Activated CD8-positive, alpha-beta memory T cell treated with anti-CD3 and anti-CD28 coated beads, Interleukin-2, amount 10 ng/mL, durations not matched to agents 7 days and 5 days (primary cell): Measurements from ENCODE around the gene TCEANC. TPM values are rescaled to one million over a fixed set of nuclear protein-coding genes. Genes with fewer than 3 reads are reported as not detected.
"Not testable (repeated sequence)": the region's sequence is repeated elsewhere in the genome, so short reads cannot be mapped to it uniquely, and the experiment has no call there.

ENCODE experiments used
- ATAC-seq: fragments of 150-1000 bp; cut with Tn5 transposase; one replicate; pipeline ENCODE4 v1.10.0; 2021; ENCODE audit warnings: moderate library complexity
- CTCF ChIA-PET: fragments of 350-600 bp; sonication (Branson Sonifier 250); formaldehyde crosslinking; loops from one replicate; lab custom pipeline; 2021; ENCODE audit warnings: antibody characterized with exemption; lab: Charles Lee
- DNase-seq: peaks from one replicate; pipeline ENCODE4 v3.0.0-alpha.2; 2020
- H3K27ac Mint-ChIP-seq: one replicate; pipeline ENCODE4 v1.8.0; 2021; ENCODE audit warnings: mild to moderate bottlenecking, mixed read lengths
- H3K27me3 Mint-ChIP-seq: one replicate; pipeline ENCODE4 v1.8.0; 2021; ENCODE audit warnings: mixed read lengths
- H3K36me3 Mint-ChIP-seq: one replicate; pipeline ENCODE4 v1.8.0; 2021; ENCODE audit warnings: mild to moderate bottlenecking, mixed read lengths
- H3K4me1 Mint-ChIP-seq: one replicate; pipeline ENCODE4 v1.8.0; 2021; ENCODE audit warnings: mixed read lengths
- H3K4me3 Mint-ChIP-seq: one replicate; pipeline ENCODE4 v1.8.0; 2021; ENCODE audit warnings: mild to moderate bottlenecking, moderate library complexity, mixed read lengths
- H3K9me3 Mint-ChIP-seq: one replicate; pipeline ENCODE4 v1.8.0; 2022; ENCODE audit warnings: low read depth, mixed read lengths
- total RNA-seq, 2 experiments: library from RNA; stranded (reverse); gene quantifications; one replicate each; pipeline ENCODE4 v1.2.3, GENCODE V29; 2021

TCEANC gene, protein sequence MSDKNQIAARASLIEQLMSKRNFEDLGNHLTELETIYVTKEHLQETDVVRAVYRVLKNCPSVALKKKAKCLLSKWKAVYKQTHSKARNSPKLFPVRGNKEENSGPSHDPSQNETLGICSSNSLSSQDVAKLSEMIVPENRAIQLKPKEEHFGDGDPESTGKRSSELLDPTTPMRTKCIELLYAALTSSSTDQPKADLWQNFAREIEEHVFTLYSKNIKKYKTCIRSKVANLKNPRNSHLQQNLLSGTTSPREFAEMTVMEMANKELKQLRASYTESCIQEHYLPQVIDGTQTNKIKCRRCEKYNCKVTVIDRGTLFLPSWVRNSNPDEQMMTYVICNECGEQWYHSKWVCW
- total RNA-seq, result 1 to 10 TPM; 4.7 to 5.1 TPM

DNA sequence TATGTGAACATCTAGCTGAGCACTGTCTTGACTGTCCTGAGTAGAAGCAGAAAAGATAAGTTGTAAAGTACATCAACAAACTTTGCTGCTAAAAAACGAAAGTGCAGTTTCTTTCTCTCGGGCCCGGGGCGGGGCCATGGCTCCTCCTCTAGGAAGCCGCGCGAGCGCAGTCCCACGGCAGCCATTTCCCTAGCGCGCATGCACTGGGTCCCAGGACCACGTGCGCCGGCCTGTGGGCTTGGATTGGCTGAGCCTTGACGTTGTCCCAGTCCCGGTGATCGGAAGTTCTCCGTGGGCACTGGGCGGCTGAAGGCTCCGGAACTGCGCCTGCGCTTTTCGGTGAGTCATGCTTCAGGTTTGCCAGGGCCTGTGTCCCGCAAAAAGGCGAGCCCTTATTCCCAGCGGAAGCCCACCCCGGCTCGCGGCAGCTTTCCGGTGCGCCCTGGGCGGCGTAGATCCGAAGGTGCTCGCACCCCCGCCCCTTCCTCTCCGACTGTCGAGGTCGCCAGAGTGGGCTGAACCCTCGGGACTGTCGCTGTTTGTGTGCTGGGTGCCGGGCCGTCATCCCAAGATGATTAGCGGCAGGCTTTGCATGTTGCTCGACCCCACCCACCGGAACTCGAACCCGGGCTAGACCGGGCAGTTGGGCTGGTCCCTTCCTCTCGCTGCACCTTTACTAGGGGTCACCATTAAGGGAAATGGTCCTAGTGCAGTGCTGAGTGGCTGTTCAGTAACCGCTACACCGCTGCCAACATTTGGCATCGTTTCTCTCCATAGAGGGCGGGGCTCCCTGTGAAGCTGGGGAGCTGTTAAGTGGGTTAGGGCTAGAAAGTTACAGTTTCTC lies at the start of gene TCEANC:
Gene TCEANC (plus strand): TSS at position 292 of the 844 bp plus-strand sequence. CDS start 9,368 bp downstream, outside the sequence.
- peak; percentile 98 for ATAC-seq
- peak within 1 kb of the TSS; percentile 83 for H3K4me3 Mint-ChIP-seq
- no peaks in the 10 kb centered on the region for H3K27me3 Mint-ChIP-seq
- H3K27ac Mint-ChIP-seq, result peak within 1 kb of the TSS; percentile 95
- peaks cover 25% of the 10 kb centered on the region for H3K4me1 Mint-ChIP-seq
- no peaks in the 10 kb centered on the region for H3K9me3 Mint-ChIP-seq
- H3K36me3 Mint-ChIP-seq, result no peaks in the 10 kb centered on the region
- DNase-seq, result peak; percentile 97
- CTCF ChIA-PET, result interaction anchor here (0.7 to 1.7 kb wide), 3 partner anchors 35 to 146 kb away, joined by 3 to 5 read pairs (median 3); no protein-coding TSS in a partner anchor

- CTCF ChIA-PET, result no interaction called here
- Mint-ChIP-seq H3K36me3 (peaks cover 1% of the 10 kb centered on the region), H3K27ac (no peak overlapping the region), H3K9me3 (no peaks in the 10 kb centered on the region), H3K4me3 (no peak overlapping the region), H3K4me1 (no peaks in the 10 kb centered on the region), H3K27me3 (peaks cover 2% of the 10 kb centered on the region)
- no peak for DNase-seq
- ATAC-seq, result no peak
Measured at GRCh38 chrX:13605611-13606010, 47.3 kb upstream of the TCEANC start.

DNA sequence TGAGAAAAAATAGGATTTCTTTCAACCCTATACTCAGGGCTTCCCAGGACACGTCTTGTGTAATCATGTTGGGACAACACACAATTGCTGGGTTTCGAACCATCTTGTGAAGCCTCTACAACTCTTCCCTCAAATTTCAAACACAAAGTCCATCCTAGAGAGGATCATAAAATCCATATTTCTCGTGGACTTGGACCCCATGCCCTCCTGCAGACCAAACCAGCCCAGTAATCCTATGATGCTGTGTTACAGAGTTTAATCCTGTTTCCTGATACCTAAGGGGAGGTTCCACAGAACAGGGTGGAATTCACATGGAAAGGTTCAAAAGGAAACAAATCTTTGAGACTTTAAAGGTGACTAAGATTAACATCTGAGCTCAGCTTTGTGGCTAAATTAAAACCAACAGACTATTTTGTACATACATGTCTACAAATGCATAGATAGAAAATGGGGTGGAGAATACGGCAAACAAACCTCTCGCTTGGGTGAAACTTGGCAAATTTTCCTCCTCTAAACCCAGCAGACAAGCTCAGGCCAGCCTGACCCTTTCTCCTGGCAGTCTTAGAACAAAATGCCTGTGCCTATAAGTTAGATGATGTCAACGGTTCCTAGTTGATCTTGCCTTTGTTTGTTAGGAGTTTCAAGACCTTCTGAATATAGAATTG lies 45.5 kb upstream of the TCEANC start:
- Mint-ChIP-seq H3K27ac (no peak overlapping the region), H3K36me3 (peaks cover 4% of the 10 kb centered on the region), H3K9me3 (no peaks in the 10 kb centered on the region), H3K27me3 (no peaks in the 10 kb centered on the region), H3K4me3 (no peak overlapping the region), H3K4me1 (no peaks in the 10 kb centered on the region)
- DNase-seq, result no peak
- CTCF ChIA-PET, result no interaction called here
- ATAC-seq, result no peak

GRCh38 chrX:13607996-13608365 lies 45.0 kb upstream of the TCEANC start:
- H3K4me3 Mint-ChIP-seq, result no peak overlapping the region
- CTCF ChIA-PET, result no interaction called here
- no peak overlapping the region for H3K27ac Mint-ChIP-seq
- H3K4me1 Mint-ChIP-seq, result no peaks in the 10 kb centered on the region
- no peaks in the 10 kb centered on the region for H3K27me3 Mint-ChIP-seq
- DNase-seq (no peak), ATAC-seq (no peak)
- H3K36me3 Mint-ChIP-seq, result peaks cover 4% of the 10 kb centered on the region
- no peaks in the 10 kb centered on the region for H3K9me3 Mint-ChIP-seq

- no peak for DNase-seq
- ATAC-seq, result no peak
- no peaks in the 10 kb centered on the region for H3K27me3 Mint-ChIP-seq
- H3K9me3 Mint-ChIP-seq, result no peaks in the 10 kb centered on the region
- H3K36me3 Mint-ChIP-seq, result peaks cover 6% of the 10 kb centered on the region
- CTCF ChIA-PET, result no interaction called here
- no peak overlapping the region for H3K4me3 Mint-ChIP-seq
- H3K27ac Mint-ChIP-seq, result no peak overlapping the region
- H3K4me1 Mint-ChIP-seq, result peaks cover 4% of the 10 kb centered on the region
Measured at GRCh38 chrX:13614154-13614553, 38.8 kb upstream of the TCEANC start.

GRCh38 chrX:13620207-13620606 lies 32.7 kb upstream of the TCEANC start:
- Mint-ChIP-seq H3K27me3 (peaks cover 4% of the 10 kb centered on the region), H3K4me1 (peaks cover 10% of the 10 kb centered on the region), H3K9me3 (no peaks in the 10 kb centered on the region), H3K27ac (no peak overlapping the region), H3K4me3 (no peak overlapping the region), H3K36me3 (peaks cover 2% of the 10 kb centered on the region)
- CTCF ChIA-PET, result no interaction called here
- ATAC-seq (no peak), DNase-seq (no peak)

DNA sequence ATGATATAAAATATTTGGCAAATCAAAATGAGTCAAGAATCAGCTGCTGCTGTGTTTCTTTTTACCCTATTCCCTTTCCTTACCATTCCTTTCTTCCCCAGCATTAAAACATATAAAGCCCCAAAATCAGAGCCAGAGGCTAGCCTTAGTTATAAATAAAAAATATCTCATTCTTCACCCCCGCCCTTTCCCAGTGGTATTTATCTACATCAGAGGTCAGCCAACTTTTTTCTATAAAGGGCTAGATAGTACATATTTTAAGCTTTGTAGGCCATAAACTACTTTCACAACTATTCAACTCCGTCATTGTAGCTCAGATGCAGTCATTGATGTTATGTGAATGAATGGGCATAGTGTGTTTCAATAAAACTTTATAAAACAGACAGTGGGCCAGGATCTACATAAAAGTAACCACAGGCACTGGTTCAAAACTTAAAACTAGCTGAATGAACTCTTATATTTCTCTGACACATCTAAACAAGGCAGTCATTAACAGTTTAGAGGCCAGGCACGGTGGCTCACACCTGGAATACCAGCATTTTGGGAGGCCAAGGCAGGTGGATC lies 30.5 kb upstream of the TCEANC start:
- Mint-ChIP-seq H3K27me3 (peaks cover 4% of the 10 kb centered on the region), H3K9me3 (no peaks in the 10 kb centered on the region), H3K27ac (no peak overlapping the region), H3K36me3 (peaks cover 2% of the 10 kb centered on the region), H3K4me3 (no peak overlapping the region), H3K4me1 (peaks cover 9% of the 10 kb centered on the region)
- CTCF ChIA-PET, result no interaction called here
- no peak for ATAC-seq
- DNase-seq, result no peak

GRCh38 chrX:13627306-13627705 lies 25.6 kb upstream of the TCEANC start:
- H3K36me3 Mint-ChIP-seq, result peaks cover 5% of the 10 kb centered on the region
- ATAC-seq, result no peak

GRCh38 chrX:13637224-13637623 lies 15.7 kb upstream of the TCEANC start:
- H3K4me3 Mint-ChIP-seq, H3K36me3 Mint-ChIP-seq, H3K9me3 Mint-ChIP-seq, H3K27ac Mint-ChIP-seq, H3K27me3 Mint-ChIP-seq, ATAC-seq, DNase-seq, CTCF ChIA-PET, H3K4me1 Mint-ChIP-seq: not testable (repeated sequence)

More at GRCh38 chrX:13627306-13627705, 25.6 kb upstream of the TCEANC start:
- peaks cover 4% of the 10 kb centered on the region for H3K27me3 Mint-ChIP-seq
- no peak overlapping the region for H3K4me3 Mint-ChIP-seq
- no peaks in the 10 kb centered on the region for H3K9me3 Mint-ChIP-seq
- no peaks in the 10 kb centered on the region for H3K4me1 Mint-ChIP-seq
- no peak overlapping the region for H3K27ac Mint-ChIP-seq
- CTCF ChIA-PET, result no interaction called here
- no peak for DNase-seq

- ATAC-seq, result no peak
- Mint-ChIP-seq H3K36me3 (peaks cover 4% of the 10 kb centered on the region), H3K4me3 (no peak overlapping the region), H3K4me1 (no peaks in the 10 kb centered on the region), H3K9me3 (peaks cover 2% of the 10 kb centered on the region), H3K27me3 (no peaks in the 10 kb centered on the region), H3K27ac (no peak overlapping the region)
- no peak for DNase-seq
- CTCF ChIA-PET, result no interaction called here
Measured at GRCh38 chrX:13638021-13638420, 14.9 kb upstream of the TCEANC start.

GRCh38 chrX:13638826-13639225 lies 14.1 kb upstream of the TCEANC start:
- ATAC-seq (no peak), DNase-seq (no peak)
- H3K27me3 Mint-ChIP-seq, result no peaks in the 10 kb centered on the region
- no peaks in the 10 kb centered on the region for H3K4me1 Mint-ChIP-seq
- CTCF ChIA-PET, result no interaction called here
- peaks cover 4% of the 10 kb centered on the region for H3K36me3 Mint-ChIP-seq
- H3K4me3 Mint-ChIP-seq, result no peak overlapping the region
- H3K27ac Mint-ChIP-seq, result no peak overlapping the region
- peaks cover 2% of the 10 kb centered on the region for H3K9me3 Mint-ChIP-seq

- not testable (repeated sequence) for ATAC-seq, H3K27ac Mint-ChIP-seq
- CTCF ChIA-PET, result interaction anchor here (1.5 kb wide), 1 partner anchor 695 kb away, joined by 4 read pairs; no protein-coding TSS in a partner anchor
Measured at GRCh38 chrX:13641684-13642083, 11.3 kb upstream of the TCEANC start.

More at GRCh38 chrX:13641684-13642083, 11.3 kb upstream of the TCEANC start:
- H3K27me3 Mint-ChIP-seq, H3K36me3 Mint-ChIP-seq, H3K4me1 Mint-ChIP-seq, DNase-seq, H3K9me3 Mint-ChIP-seq, H3K4me3 Mint-ChIP-seq: not testable (repeated sequence)
